ENCODE results near the gene TGFB1I1. TPM values are rescaled to one million over a fixed set of nuclear protein-coding genes. Genes with fewer than 3 reads are reported as not detected.

The TGFB1I1 gene
- total RNA-seq, 3 donors from 2014 or later (not counting 1 experiment from before 2014, with no cell fraction given) = 0.72 to 1.3 (median 0.78) TPM

DNA sequence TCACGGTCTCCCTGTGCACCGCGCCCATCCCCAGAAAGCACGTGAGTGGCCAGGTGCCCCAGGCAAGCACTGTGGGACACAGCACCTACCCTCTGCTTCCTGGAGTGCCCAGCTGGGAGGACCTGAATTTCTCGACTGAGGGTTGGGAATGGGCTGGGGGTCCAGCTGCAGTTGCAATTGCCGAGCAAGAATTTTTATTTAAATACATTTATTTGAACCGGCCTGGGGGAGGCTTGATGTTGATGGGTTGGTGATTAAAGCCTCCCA lies 17.3 kb downstream of the TGFB1I1 start:
- Mint-ChIP-seq H3K9me3 (no peaks in the 10 kb centered on the region), H3K4me3 (peak overlapping the region; percentile 66), H3K27ac (no peak overlapping the region), H3K4me1 (peaks cover 7% of the 10 kb centered on the region in 2 donors), H3K36me3 (no peaks in the 10 kb centered on the region), H3K27me3 (ENCODE audit: low read depth in 2 of 2) (peaks cover 6 to 10% of the 10 kb centered on the region in 2 donors)
- DNase-seq = no peak
- Histone ChIP-seq H3K36me3 (ENCODE audit: control insufficient read depth, insufficient read depth, low read length) (peaks cover 6% of the 10 kb centered on the region), H3K4me3 (ENCODE audit: low read length) (no peak overlapping the region), H3K27ac (ENCODE audit: low read length) (no peak overlapping the region), H3K4me1 (ENCODE audit: control insufficient read depth, insufficient read depth, low read length) (peaks cover 19% of the 10 kb centered on the region), H3K27me3 (ENCODE audit: control insufficient read depth, insufficient read depth, low read length) (no peaks in the 10 kb centered on the region), H3K9me3 (ENCODE audit: control insufficient read depth, insufficient read depth, low read length) (no peaks in the 10 kb centered on the region)
- ATAC-seq = no peak
- WGBS (ENCODE audit: insufficient coverage) = 95% methylated on average over 7 of the region's 7 CpGs
- TF ChIP-seq, protein P1, sequence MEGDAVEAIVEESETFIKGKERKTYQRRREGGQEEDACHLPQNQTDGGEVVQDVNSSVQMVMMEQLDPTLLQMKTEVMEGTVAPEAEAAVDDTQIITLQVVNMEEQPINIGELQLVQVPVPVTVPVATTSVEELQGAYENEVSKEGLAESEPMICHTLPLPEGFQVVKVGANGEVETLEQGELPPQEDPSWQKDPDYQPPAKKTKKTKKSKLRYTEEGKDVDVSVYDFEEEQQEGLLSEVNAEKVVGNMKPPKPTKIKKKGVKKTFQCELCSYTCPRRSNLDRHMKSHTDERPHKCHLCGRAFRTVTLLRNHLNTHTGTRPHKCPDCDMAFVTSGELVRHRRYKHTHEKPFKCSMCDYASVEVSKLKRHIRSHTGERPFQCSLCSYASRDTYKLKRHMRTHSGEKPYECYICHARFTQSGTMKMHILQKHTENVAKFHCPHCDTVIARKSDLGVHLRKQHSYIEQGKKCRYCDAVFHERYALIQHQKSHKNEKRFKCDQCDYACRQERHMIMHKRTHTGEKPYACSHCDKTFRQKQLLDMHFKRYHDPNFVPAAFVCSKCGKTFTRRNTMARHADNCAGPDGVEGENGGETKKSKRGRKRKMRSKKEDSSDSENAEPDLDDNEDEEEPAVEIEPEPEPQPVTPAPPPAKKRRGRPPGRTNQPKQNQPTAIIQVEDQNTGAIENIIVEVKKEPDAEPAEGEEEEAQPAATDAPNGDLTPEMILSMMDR (IDR thresholded peaks at IDR 0.05) = no peak
- intact Hi-C loops (cut with micrococcal nuclease) = no loop called here

DNA sequence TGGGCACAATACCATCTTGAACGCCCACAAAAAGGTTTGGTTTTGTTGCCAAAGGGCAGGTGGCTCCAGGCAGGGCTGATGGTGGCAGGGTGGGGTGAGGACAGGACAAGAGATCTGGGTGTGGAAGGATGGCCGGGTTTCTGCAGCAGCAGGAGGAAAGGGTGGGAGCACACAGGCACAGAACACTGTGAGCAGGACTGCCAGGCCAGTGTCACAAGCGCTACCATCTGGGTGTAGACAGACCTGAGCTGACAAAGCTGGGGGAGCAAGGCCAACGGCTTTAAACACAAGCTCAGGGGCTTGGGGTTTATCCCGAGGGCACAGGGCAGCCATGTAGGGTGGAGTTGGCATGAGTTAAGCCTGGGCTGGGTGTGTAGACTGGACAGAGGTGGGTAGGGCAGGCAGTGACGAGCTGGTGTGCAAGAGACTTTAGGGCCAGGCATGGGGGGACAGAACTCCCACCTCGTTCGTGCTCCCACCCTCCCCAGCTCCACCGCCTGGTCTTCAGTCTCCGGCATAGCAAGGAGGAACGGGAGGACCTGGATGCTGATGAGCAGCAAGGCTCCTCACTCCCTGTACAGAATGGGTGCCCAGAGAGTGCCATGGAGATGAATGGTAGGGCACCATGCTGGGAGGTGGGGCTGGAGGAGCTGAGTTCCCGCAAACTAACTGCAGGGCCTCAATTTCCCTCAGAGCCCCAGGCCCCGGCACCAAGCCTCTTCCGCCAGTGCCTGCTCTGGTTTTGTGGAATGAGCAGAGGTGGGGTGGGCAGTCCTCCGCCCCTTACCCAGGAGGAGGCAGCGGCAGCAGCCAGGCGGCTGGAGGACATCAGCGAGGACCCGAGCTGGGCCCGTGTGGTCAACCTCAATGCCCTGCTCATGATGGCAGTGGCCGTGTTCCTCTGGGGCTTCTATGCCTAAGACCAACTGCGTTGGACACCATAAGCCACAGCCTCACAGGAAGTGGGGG lies 17.9 kb downstream of the TGFB1I1 start:
- H3K4me3 ChIP-seq (ENCODE audit: low read length) = no peak overlapping the region
- TF ChIP-seq, protein P1 (IDR thresholded peaks at IDR 0.05) = no peak
- no peaks in the 10 kb centered on the region for H3K27me3 ChIP-seq (ENCODE audit: control insufficient read depth, insufficient read depth, low read length)
- peaks cover 19% of the 10 kb centered on the region for H3K4me1 ChIP-seq (ENCODE audit: control insufficient read depth, insufficient read depth, low read length)
- intact Hi-C loops (cut with micrococcal nuclease) = loop anchor here (10.0 kb wide), 1 partner anchor 225 kb away; a partner anchor contains a TSS
- 79% methylated on average over 22 of the region's 22 CpGs for WGBS (ENCODE audit: insufficient coverage)
- Mint-ChIP-seq H3K4me1 (peaks cover 7% of the 10 kb centered on the region in 2 donors), H3K36me3 (no peaks in the 10 kb centered on the region), H3K27ac (no peak overlapping the region), H3K4me3 (peak overlapping the region; percentile 58), H3K27me3 (ENCODE audit: low read depth in 2 of 2) (peaks cover 6 to 10% of the 10 kb centered on the region in 2 donors), H3K9me3 (no peaks in the 10 kb centered on the region)
- ATAC-seq (no peak), DNase-seq (peak in 1 of 2 donors; percentile 14)
- H3K36me3 ChIP-seq (ENCODE audit: control insufficient read depth, insufficient read depth, low read length) = peaks cover 6% of the 10 kb centered on the region
- H3K9me3 ChIP-seq (ENCODE audit: control insufficient read depth, insufficient read depth, low read length) = no peaks in the 10 kb centered on the region
- H3K27ac ChIP-seq (ENCODE audit: low read length) = no peak overlapping the region

DNA sequence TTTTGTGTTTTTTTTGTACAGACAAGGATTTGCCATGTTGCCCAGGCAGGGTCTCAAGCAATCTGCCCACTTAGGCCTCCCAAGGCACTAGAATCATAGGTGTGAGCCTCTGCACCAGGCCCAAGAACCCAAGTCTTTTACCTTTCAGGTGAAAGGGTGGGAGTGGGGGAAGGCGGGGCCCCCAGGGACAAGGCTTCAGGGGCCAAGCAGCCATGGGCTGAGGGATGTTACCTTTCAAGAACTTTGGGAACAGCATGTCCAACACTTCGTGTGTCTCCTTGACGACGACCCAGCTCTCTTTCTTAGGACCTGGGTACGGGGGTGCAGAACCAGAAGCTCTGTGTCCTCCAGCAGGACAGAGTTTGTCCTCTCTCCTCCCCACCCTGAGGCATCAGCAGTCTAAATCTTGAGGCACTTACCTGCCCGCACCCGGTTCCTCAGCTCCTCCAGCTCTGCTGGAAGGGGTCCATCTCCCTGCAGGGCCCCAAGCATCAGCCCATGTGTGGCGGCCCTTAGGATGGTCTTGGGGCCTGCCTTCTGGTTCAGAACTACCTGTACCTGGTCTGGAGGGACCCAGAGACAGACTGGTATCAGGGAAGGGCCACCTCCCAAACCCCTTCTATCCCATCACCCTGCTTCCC lies 19.9 kb downstream of the TGFB1I1 start:
- no peaks in the 10 kb centered on the region for H3K9me3 Mint-ChIP-seq
- Histone ChIP-seq H3K9me3 (ENCODE audit: control insufficient read depth, insufficient read depth, low read length) (no peaks in the 10 kb centered on the region), H3K27me3 (ENCODE audit: control insufficient read depth, insufficient read depth, low read length) (no peaks in the 10 kb centered on the region), H3K4me3 (ENCODE audit: low read length) (no peak overlapping the region), H3K27ac (ENCODE audit: low read length) (no peak overlapping the region), H3K36me3 (ENCODE audit: control insufficient read depth, insufficient read depth, low read length) (peaks cover 20% of the 10 kb centered on the region), H3K4me1 (ENCODE audit: control insufficient read depth, insufficient read depth, low read length) (peaks cover 15% of the 10 kb centered on the region)
- intact Hi-C loops (cut with micrococcal nuclease) = loop anchor here (10.0 kb wide), 1 partner anchor 223 kb away; a partner anchor contains a TSS
- H3K36me3 Mint-ChIP-seq = no peaks in the 10 kb centered on the region
- H3K4me1 Mint-ChIP-seq = peaks cover 7% of the 10 kb centered on the region in 2 donors
- ATAC-seq (no peak), DNase-seq (no peak)
- 97% methylated on average over 8 of the region's 8 CpGs for WGBS (ENCODE audit: insufficient coverage)
- no peaks in the 10 kb centered on the region for H3K27me3 Mint-ChIP-seq (ENCODE audit: low read depth in 2 of 2)
- H3K4me3 Mint-ChIP-seq = no peak overlapping the region
- H3K27ac Mint-ChIP-seq = no peak overlapping the region
- TF ChIP-seq, protein P1 (IDR thresholded peaks at IDR 0.05) = no peak
